K562 (cell line): ENCODE results near the gene SLC16A1. TPM values are rescaled to one million over a fixed set of nuclear protein-coding genes. Genes with fewer than 3 reads are reported as not detected.

ENCODE experiments used
- CBFB ChIP-seq: sonication (generic); formaldehyde crosslinking; IDR thresholded peaks from 2 replicates; pipeline ENCODE4 v1.4.0; 2020; ENCODE audit warnings: mild to moderate bottlenecking, missing genetic modification reagents
- DDX20 ChIP-seq: fragments of 450-650 bp; IDR thresholded peaks from 2 replicates; pipeline ENCODE4 v1.6.1; 2016; ENCODE audit warnings: missing genetic modification characterization, low read depth, mild to moderate bottlenecking, missing compliant biosample characterization, moderate library complexity
- EWSR1 ChIP-seq: fragments of 450-650 bp; IDR thresholded peaks from 2 replicates; pipeline ENCODE4 v1.6.1; 2018; ENCODE audit warnings: borderline replicate concordance, mild to moderate bottlenecking, low read depth, moderate library complexity; ENCODE audit not compliant: partially characterized antibody
- GTF2A2 ChIP-seq: IDR thresholded peaks from 2 replicates; pipeline ENCODE4 v1.6.1; 2016; ENCODE audit warnings: mild to moderate bottlenecking, missing genetic modification characterization, missing compliant biosample characterization
- HMG20A ChIP-seq: fragments of 450-650 bp; formaldehyde crosslinking; conservative IDR thresholded peaks from 2 replicates; pipeline ENCODE4 v1.4.0; 2020; ENCODE audit warnings: mild to moderate bottlenecking, mixed read lengths
- ILK ChIP-seq: fragments of 450-650 bp; IDR thresholded peaks from 2 replicates; pipeline ENCODE4 v1.6.1; 2016; ENCODE audit warnings: missing genetic modification characterization, low read depth, mild to moderate bottlenecking, missing compliant biosample characterization, moderate library complexity, borderline replicate concordance
- MTA3 ChIP-seq: fragments of 450-650 bp; formaldehyde crosslinking; IDR thresholded peaks from 2 replicates; pipeline ENCODE4 v1.6.1; 2017; ENCODE audit warnings: mild to moderate bottlenecking, borderline replicate concordance
- NCOA6 ChIP-seq: fragments of 450-650 bp; IDR thresholded peaks from 2 replicates; pipeline ENCODE4 v1.6.1; 2017; ENCODE audit warnings: mild to moderate bottlenecking
- PREB ChIP-seq: sonication (generic); formaldehyde crosslinking; IDR thresholded peaks from 2 replicates; pipeline ENCODE4 v1.8.1; 2023; ENCODE audit warnings: mild to moderate bottlenecking, missing genetic modification reagents
- PYGO2 ChIP-seq: fragments of 450-650 bp; IDR thresholded peaks from 2 replicates; pipeline ENCODE4 v1.6.1; 2016; ENCODE audit warnings: mild to moderate bottlenecking, missing genetic modification characterization, moderate library complexity, missing compliant biosample characterization
- RBBP5 ChIP-seq: fragments of 200-600 bp; sonication (generic); IDR thresholded peaks from 2 replicates; pipeline ENCODE4 v1.6.1; 2012; ENCODE audit warnings: borderline replicate concordance, mild to moderate bottlenecking, low read length, control low read depth, inconsistent platforms; ENCODE audit not compliant: insufficient read depth, poor library complexity, severe bottlenecking
- RBM14 ChIP-seq: fragments of 200-400 bp; formaldehyde crosslinking; IDR thresholded peaks from 2 replicates; pipeline ENCODE4 v1.6.1; 2018; ENCODE audit warnings: low read depth, mild to moderate bottlenecking, low read length, moderate library complexity, borderline replicate concordance; ENCODE audit not compliant: insufficient read depth
- RHOXF2B ChIP-seq: fragments of 250-450 bp; sonication (Bioruptor Pico); conservative IDR thresholded peaks from 2 replicates; pipeline ENCODE4 v1.5.1; 2021
- STAT5A ChIP-seq: IDR thresholded peaks from 2 replicates; pipeline ENCODE4 v1.6.1; 2012; ENCODE audit warnings: low read length, inconsistent platforms, borderline replicate concordance
- ZBTB34 ChIP-seq: fragments of 250-450 bp; sonication (Bioruptor Pico); IDR thresholded peaks from 2 replicates; pipeline ENCODE4 v1.8.0; 2021; ENCODE audit warnings: mild to moderate bottlenecking, moderate library complexity
- ZNF174 ChIP-seq: fragments of 250-450 bp; sonication (Bioruptor Pico); IDR thresholded peaks from 2 replicates; pipeline ENCODE4 v1.4.0; 2020; ENCODE audit warnings: mild to moderate bottlenecking
- ZNF212 ChIP-seq: fragments of 450-650 bp; formaldehyde crosslinking; IDR thresholded peaks from 2 replicates; pipeline ENCODE4 v1.4.0; 2020; ENCODE audit warnings: mild to moderate bottlenecking
- ZNF778 ChIP-seq: fragments of 450-650 bp; formaldehyde crosslinking; IDR thresholded peaks from 2 replicates; pipeline ENCODE4 v1.4.0; 2020; ENCODE audit warnings: mild to moderate bottlenecking, moderate library complexity
- ZNF830 ChIP-seq: fragments of 250-450 bp; sonication (Bioruptor Pico); IDR thresholded peaks from 2 replicates; pipeline ENCODE4 v1.5.0; 2021; ENCODE audit warnings: mild to moderate bottlenecking
- polyA plus RNA-seq, 8 experiments: library from polyadenylated mRNA; depleted of rRNA in 4 of 8; stranded (reverse) in 5 of 8; unstranded in 3 of 8; fragments of >200 nt; fragmentation: Nextera tagmentation in 2 of 8; fragmentation: Illumina TruSeq in 1 of 8; extraction: Ambion mirVana in 2 of 8; extraction: Trizol in 1 of 8; gene quantifications; 2 replicates each; pipeline versions ENCODE4 v1.2.1 to v1.2.3, GENCODE V29; 2011 to 2014; ENCODE audit warnings: inconsistent platforms in 1 of 8, missing spikeins in 1 of 8
- total RNA-seq, 7 experiments: library from RNA; depleted of rRNA in 6 of 7; stranded (reverse); fragments of >200 nt in 6 of 7; fragmentation: Illumina TruSeq in 2 of 7; extraction: Trizol in 2 of 7; gene quantifications; 2 replicates each; pipeline versions ENCODE4 v1.2.1 to v1.2.3, GENCODE V29; 2011 to 2021; ENCODE audit warnings: low replicate concordance in 1 of 7
- TF ChIP-seq, protein P1 (sequence below): IDR thresholded peaks from 2 replicates; pipeline ENCODE4 v1.6.1; 2011; ENCODE audit not compliant: insufficient read length; ENCODE audit errors: extremely low read depth
- TF ChIP-seq, protein P2 (sequence below): fragments of 250-450 bp; sonication (Bioruptor Pico); IDR thresholded peaks from 2 replicates; pipeline ENCODE4 v1.8.0; 2021; ENCODE audit warnings: moderate library complexity, mild to moderate bottlenecking, inconsistent platforms
- TF ChIP-seq, protein P3 (sequence below), 2 experiments: IDR thresholded peaks in 1 of 2; conservative IDR thresholded peaks in 1 of 2; 2 replicates each; pipeline ENCODE4 v1.6.1; 2016; ENCODE audit warnings: low read depth in 2 of 2, mild to moderate bottlenecking in 1 of 2, missing compliant biosample characterization in 1 of 2, missing genetic modification characterization in 1 of 2, moderate library complexity in 1 of 2

SLC16A1 gene
- total and polyA plus RNA-seq, 9 of the 15 experiments (the other 6 are each of a cell fraction or from before 2014, with no cell fraction given): 73.1 to 244 (median 117) TPM

DNA sequence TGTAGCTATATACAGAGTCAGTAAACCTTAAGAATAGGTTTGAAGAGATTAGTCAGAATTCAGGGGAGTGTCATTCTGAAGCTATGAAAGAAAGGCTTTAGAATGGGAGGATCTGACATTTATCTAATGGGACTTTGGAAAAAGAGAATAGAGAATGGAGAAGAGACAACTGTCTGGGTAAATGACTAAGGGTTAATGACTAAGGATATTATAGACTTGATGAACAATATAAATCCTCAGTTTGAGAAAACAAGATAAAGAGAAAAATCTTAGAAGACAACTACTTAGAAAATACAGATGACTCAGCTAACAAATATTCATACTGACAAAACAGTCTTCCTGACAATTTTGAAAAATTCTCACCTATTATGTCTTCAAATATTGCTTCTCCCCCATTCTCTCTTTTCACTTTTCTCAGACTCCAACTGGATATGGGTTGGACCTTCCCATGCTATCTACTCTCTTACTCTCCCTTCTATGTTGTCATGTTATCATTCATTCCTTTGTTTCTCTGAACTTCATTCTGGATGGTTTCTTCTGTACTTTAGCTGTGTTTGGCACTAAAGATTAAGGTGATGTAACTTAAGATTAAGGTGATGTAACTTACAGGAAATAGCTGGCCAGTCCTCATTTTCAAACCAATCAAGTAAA lies 20.4 kb downstream of the SLC16A1 start (continued):
- TF ChIP-seq MTA3 (peak; percentile 22; the same call in 1 of the 2 replicates), STAT5A (no peak), PYGO2 (tag) (no peak), ZNF778 (no peak), RBBP5 (no peak), ZNF830 (CRISPR knock-in tag) (no peak), EWSR1 (no peak), ZNF212 (no peak), ZNF174 (no peak), HMG20A (CRISPR knock-in tag) (no peak), RHOXF2B (no peak), NCOA6 (no peak), ZBTB34 (CRISPR knock-in tag) (no peak), ILK (tag) (no peak), CBFB (CRISPR knock-in tag) (no peak), GTF2A2 (no peak), RBM14 (no peak), PREB (no peak), DDX20 (no peak)
- TF ChIP-seq, protein P1, sequence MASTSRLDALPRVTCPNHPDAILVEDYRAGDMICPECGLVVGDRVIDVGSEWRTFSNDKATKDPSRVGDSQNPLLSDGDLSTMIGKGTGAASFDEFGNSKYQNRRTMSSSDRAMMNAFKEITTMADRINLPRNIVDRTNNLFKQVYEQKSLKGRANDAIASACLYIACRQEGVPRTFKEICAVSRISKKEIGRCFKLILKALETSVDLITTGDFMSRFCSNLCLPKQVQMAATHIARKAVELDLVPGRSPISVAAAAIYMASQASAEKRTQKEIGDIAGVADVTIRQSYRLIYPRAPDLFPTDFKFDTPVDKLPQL: no peak
- TF ChIP-seq, protein P2, sequence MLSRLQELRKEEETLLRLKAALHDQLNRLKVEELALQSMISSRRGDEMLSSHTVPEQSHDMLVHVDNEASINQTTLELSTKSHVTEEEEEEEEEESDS (CRISPR knock-in tag): no peak
- TF ChIP-seq, protein P3, sequence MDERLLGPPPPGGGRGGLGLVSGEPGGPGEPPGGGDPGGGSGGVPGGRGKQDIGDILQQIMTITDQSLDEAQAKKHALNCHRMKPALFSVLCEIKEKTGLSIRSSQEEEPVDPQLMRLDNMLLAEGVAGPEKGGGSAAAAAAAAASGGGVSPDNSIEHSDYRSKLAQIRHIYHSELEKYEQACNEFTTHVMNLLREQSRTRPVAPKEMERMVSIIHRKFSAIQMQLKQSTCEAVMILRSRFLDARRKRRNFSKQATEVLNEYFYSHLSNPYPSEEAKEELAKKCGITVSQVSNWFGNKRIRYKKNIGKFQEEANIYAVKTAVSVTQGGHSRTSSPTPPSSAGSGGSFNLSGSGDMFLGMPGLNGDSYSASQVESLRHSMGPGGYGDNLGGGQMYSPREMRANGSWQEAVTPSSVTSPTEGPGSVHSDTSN (CRISPR knock-in tag; IDR thresholded peaks at IDR 0.05; ENCODE audit: low read depth): no peak
- TF ChIP-seq, protein P3 (tag; conservative IDR thresholded peaks at IDR 0.05; ENCODE audit: low read depth): no peak
